ENCODE data around the gene SNX20. TPM values are rescaled to one million over a fixed set of nuclear protein-coding genes. Genes with fewer than 3 reads are reported as not detected.

SNX20 gene
- total and polyA plus RNA-seq, 2 donors from 2014 or later = 0.67 to 6.2 TPM

GRCh38 chr16:50657241-50657640, 23.9 kb downstream of the SNX20 start:
- Histone ChIP-seq H3K9ac (ENCODE audit: low read length in 3 of 3) (no peak overlapping the region), H3K4me3 (ENCODE audit: low read length in 3 of 3) (no peak overlapping the region), H3K27me3 (ENCODE audit: control insufficient read depth, insufficient read depth, low read length) (no peaks in the 10 kb centered on the region), H3K36me3 (ENCODE audit: control insufficient read depth in 2 of 3, insufficient read depth in 3 of 3, low read length in 3 of 3) (no peaks in the 10 kb centered on the region), H3K9me3 (ENCODE audit: control insufficient read depth in 2 of 3, insufficient read depth in 1 of 3, low read length in 3 of 3) (no peaks in the 10 kb centered on the region), H3K27ac (ENCODE audit: low read depth in 2 of 2, low read length in 2 of 2) (no peak overlapping the region), H3K4me1 (ENCODE audit: control insufficient read depth in 2 of 3, insufficient read depth in 2 of 3, low read depth in 1 of 3, low read length in 3 of 3) (no peaks in the 10 kb centered on the region)
- FAIRE-seq = no peak
- intact Hi-C loops (cut with DNase I) = no loop called here
- TF ChIP-seq CTCF (IDR thresholded peaks at IDR 0.05; ENCODE audit: borderline replicate concordance, extremely low read depth, insufficient read depth) = no peak
- DNase-seq = peak in 1 of 5 donors; percentile 57

DNA sequence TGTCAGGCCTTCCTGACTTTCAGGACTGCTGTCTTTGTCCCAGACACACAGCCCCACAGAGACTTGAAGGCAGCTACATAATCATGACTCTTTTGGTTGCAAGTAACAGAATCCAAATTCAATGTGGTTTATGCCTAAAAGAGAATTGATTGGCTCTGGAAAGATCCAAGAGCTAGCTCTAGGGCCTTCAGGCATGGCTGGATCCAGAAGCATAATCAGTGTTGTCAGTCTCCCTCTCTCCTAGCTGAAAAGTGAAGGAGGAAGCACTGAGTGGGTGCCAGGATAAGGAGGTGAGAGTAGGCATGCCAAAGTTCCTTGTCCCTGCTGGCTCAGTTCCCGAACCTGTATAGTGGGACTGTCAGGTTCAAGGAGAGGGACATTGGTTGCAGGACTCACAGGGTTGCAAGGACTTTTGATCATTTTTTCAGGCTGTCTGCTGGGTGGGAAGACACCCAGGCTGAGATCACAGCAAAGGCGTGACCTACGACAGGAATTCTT, 25.5 kb downstream of the SNX20 start:
- no peak for DNase-seq
- no peak for FAIRE-seq
- intact Hi-C loops (cut with DNase I) = no loop called here
- Histone ChIP-seq H3K27me3 (ENCODE audit: control insufficient read depth, insufficient read depth, low read length) (no peaks in the 10 kb centered on the region), H3K4me1 (ENCODE audit: control insufficient read depth in 2 of 3, insufficient read depth in 2 of 3, low read depth in 1 of 3, low read length in 3 of 3) (no peaks in the 10 kb centered on the region), H3K27ac (ENCODE audit: low read depth in 2 of 2, low read length in 2 of 2) (no peak overlapping the region), H3K9me3 (ENCODE audit: control insufficient read depth in 2 of 3, insufficient read depth in 1 of 3, low read length in 3 of 3) (no peaks in the 10 kb centered on the region), H3K9ac (ENCODE audit: low read length in 3 of 3) (no peak overlapping the region), H3K36me3 (ENCODE audit: control insufficient read depth in 2 of 3, insufficient read depth in 3 of 3, low read length in 3 of 3) (no peaks in the 10 kb centered on the region), H3K4me3 (ENCODE audit: low read length in 3 of 3) (no peak overlapping the region)
- no peak for TF ChIP-seq CTCF (IDR thresholded peaks at IDR 0.05; ENCODE audit: borderline replicate concordance, extremely low read depth, insufficient read depth)

GRCh38 chr16:50653633-50654519, 27.2 kb downstream of the SNX20 start:
- DNase-seq (peak in 2 of 5 donors; percentile 33 to 36), FAIRE-seq (no peak)
- Histone ChIP-seq H3K27ac (ENCODE audit: low read depth in 2 of 2, low read length in 2 of 2) (no peak overlapping the region), H3K4me1 (ENCODE audit: control insufficient read depth in 2 of 3, insufficient read depth in 2 of 3, low read depth in 1 of 3, low read length in 3 of 3) (no peaks in the 10 kb centered on the region), H3K36me3 (ENCODE audit: control insufficient read depth in 2 of 3, insufficient read depth in 3 of 3, low read length in 3 of 3) (no peaks in the 10 kb centered on the region), H3K4me3 (ENCODE audit: low read length in 3 of 3) (no peak overlapping the region), H3K9me3 (ENCODE audit: control insufficient read depth in 2 of 3, insufficient read depth in 1 of 3, low read length in 3 of 3) (peaks cover 0 to under 1% (median 0%) of the 10 kb centered on the region in 3 donors), H3K9ac (ENCODE audit: low read length in 3 of 3) (no peak overlapping the region), H3K27me3 (ENCODE audit: control insufficient read depth, insufficient read depth, low read length) (no peaks in the 10 kb centered on the region)
- intact Hi-C loops (cut with DNase I) = no loop called here
- no peak for TF ChIP-seq CTCF (IDR thresholded peaks at IDR 0.05; ENCODE audit: borderline replicate concordance, extremely low read depth, insufficient read depth)
